Retinal pigment epithelial cell (primary cell): ENCODE measurements around the gene TSC22D4.

Experiments used
- DNase-seq: peaks from one replicate; pipeline ENCODE4 v3.0.0-alpha.2; 2010; ENCODE audit warnings: low read depth
- H3K4me3 ChIP-seq: 2 replicates; pipeline ENCODE4 v1.5.1; 2011; ENCODE audit warnings: mild to moderate bottlenecking, low read length, control low read depth, moderate library complexity
- CTCF ChIP-seq: conservative IDR thresholded peaks from 2 replicates; pipeline ENCODE4 v1.5.1; 2011; ENCODE audit warnings: low read depth, low read length, control low read depth, inconsistent platforms

The TSC22D4 gene

DNA sequence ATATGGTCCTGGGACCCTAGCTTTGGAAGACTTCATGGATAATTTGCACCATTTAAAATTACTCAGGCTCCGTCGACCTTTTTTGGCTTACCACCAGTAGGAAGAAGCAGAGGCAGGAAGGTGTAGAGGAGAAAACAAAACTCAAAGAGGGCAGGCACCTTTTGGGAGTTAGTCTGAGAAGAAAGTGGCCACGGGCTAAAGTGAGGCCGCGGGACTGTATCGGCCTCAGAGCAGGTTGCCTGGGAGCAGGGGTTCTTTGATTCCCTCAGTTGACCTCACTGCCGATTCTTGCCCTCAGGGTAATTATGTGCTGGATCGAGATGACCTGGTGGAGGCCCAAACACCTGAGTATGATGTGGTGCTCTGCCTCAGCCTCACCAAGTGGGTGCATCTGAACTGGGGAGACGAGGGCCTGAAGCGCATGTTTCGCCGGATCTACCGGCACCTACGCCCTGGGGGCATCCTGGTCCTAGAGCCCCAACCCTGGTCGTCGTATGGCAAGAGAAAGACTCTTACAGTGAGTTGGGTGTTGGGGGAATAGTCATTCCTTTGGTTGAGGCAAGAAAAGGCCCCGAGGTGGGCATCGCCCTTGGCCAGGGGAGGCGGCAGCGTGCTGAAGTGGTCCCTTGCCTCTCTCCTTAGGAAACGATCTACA, 46.3 kb downstream of the TSC22D4 start:
- H3K4me3 ChIP-seq = no peak overlapping the region
- TF ChIP-seq CTCF = no peak
- no peak for DNase-seq

DNA sequence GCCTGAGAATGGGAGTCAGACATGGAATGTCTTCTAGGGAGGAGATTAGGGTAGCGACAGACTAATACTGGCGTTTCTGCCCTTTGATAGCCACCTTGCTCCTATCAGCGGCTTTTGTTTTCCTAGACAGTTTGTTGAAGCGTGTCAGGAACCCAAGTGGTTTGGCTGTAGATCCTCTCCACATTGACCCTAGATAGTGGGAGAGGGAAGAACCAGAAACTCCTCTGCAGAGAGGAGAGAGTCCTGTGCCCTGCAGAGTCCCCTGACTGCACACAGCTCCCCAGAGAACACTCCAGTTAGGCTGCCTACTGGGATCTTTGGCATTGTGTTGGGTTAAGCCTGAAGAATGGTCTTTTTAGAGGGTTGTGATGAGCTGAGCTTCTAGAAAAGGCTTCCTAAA, 47.0 kb downstream of the TSC22D4 start:
- no peak for DNase-seq
- TF ChIP-seq CTCF = no peak
- no peak overlapping the region for H3K4me3 ChIP-seq

- no peak overlapping the region for H3K4me3 ChIP-seq
- no peak for DNase-seq
- no peak for TF ChIP-seq CTCF
Observed at GRCh38 chr7:100431286-100431735, 47.7 kb downstream of the TSC22D4 start.

DNA sequence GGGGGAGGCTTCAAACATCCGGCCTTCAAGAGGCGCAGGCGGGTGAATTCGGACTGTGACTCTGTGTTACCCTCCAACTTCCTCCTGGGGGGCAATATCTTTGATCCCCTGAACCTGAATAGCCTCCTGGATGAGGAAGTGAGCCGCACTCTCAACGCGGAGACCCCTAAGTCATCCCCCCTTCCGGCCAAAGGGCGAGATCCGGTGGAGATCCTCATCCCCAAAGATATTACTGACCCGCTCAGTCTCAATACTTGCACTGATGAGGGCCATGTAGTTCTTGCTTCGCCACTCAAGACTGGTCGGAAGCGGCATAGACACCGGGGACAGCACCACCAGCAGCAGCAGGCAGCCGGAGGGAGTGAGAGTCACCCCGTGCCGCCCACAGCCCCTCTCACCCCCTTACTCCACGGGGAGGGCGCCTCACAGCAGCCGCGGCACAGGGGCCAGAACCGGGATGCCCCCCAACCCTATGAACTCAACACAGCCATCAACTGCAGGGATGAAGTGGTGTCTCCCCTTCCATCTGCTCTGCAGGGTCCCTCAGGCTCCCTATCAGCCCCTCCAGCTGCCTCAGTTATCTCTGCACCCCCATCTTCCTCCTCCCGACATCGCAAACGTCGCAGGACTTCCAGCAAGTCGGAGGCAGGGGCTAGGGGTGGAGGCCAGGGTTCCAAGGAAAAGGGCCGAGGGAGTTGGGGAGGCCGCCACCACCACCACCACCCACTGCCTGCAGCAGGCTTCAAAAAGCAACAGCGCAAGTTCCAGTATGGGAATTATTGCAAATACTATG, 48.3 kb downstream of the TSC22D4 start:
- no peak for DNase-seq
- TF ChIP-seq CTCF = no peak
- peak overlapping the region; percentile 85 for H3K4me3 ChIP-seq

GRCh38 chr7:100429637-100430492, 49.1 kb downstream of the TSC22D4 start, which contains the start of gene MEPCE:
Gene MEPCE (plus strand): TSS chr7:100429831. CDS start chr7:100430019, 188 bp downstream.
- TF ChIP-seq CTCF = no peak
- peak; percentile 85 for DNase-seq
- peak within 1 kb of the TSS; percentile 85 for H3K4me3 ChIP-seq

- DNase-seq = peak; percentile 98
- H3K4me3 ChIP-seq = peak overlapping the region; percentile 85
- no peak for TF ChIP-seq CTCF
Observed at GRCh38 chr7:100428967-100429636, 49.9 kb downstream of the TSC22D4 start.
